ENCODE data around the gene ZNF540.
"Not testable (repeated sequence)": the region's sequence is repeated elsewhere in the genome, so short reads cannot be mapped to it uniquely, and the experiment has no call there.

ZNF540 gene

GRCh38 chr19:37594304-37594981, at the start of gene ZNF540, which contains the start of gene ZNF571:
TSS of gene ZNF540 (plus strand) at chr19:37594876. CDS start at chr19:37598448, 3,572 bp downstream.
TSS of gene ZNF571 (minus strand) at chr19:37594792. CDS start at chr19:37586676, 8,116 bp downstream.
- peak; percentile 92 to 93 for DNase-seq

- peak; percentile 10 to 31 for DNase-seq
These were observed 43.3 kb upstream of the ZNF540 start for GRCh38 chr19:37551129-37551993.

GRCh38 chr19:37563518-37563917, 31.2 kb upstream of the ZNF540 start:
- DNase-seq = no peak

GRCh38 chr19:37564624-37565369, 29.9 kb upstream of the ZNF540 start:
- no peak for DNase-seq

GRCh38 chr19:37565370-37565669, 29.4 kb upstream of the ZNF540 start:
- DNase-seq = no peak

GRCh38 chr19:37572203-37572602, 22.5 kb upstream of the ZNF540 start:
- DNase-seq = no peak

GRCh38 chr19:37583340-37583739, 11.3 kb upstream of the ZNF540 start:
- DNase-seq = no peak

- DNase-seq = no peak
These were observed 726 bp upstream of the ZNF540 start for GRCh38 chr19:37593996-37594303.

- DNase-seq = peak; percentile 40 to 57
These were observed 306 bp downstream of the ZNF540 start for GRCh38 chr19:37594982-37595382.

GRCh38 chr19:37635076-37636056, 40.7 kb downstream of the ZNF540 start:
- no peak for DNase-seq

- no peak for DNase-seq
These were observed 59.4 kb downstream of the ZNF540 start for GRCh38 chr19:37654118-37654517.

GRCh38 chr19:37654629-37655300, 60.1 kb downstream of the ZNF540 start:
- DNase-seq = peak; percentile 1 to 12

GRCh38 chr19:37655301-37655688, 60.6 kb downstream of the ZNF540 start, which contains the start of gene ZFP30:
TSS of gene ZFP30 (minus strand) at chr19:37655465. CDS start at chr19:37647822, 7,643 bp downstream.
- peak; percentile 69 to 84 for DNase-seq

- peak; percentile 81 to 87 for DNase-seq
These were observed 61.2 kb downstream of the ZNF540 start for GRCh38 chr19:37655689-37656371.

GRCh38 chr19:37657157-37657556, 62.5 kb downstream of the ZNF540 start:
- DNase-seq = not testable (repeated sequence)

Data from activated CD4-positive, alpha-beta T cell treated with anti-CD3 and anti-CD28 coated beads for 4 hours (primary cell).